Neural progenitor cell (in vitro differentiated cells): ENCODE results near the gene ELP5.

Experiments used
- EZH2 ChIP-seq: fragments of 200-600 bp; sonication (generic); IDR thresholded peaks from 2 replicates; pipeline ENCODE4 v1.6.1; 2017; ENCODE audit warnings: antibody characterized with exemption, mild to moderate bottlenecking, moderate library complexity
- TF ChIP-seq, protein P1 (sequence below): fragments of 200-600 bp; sonication (generic); IDR thresholded peaks from 2 replicates; pipeline ENCODE4 v1.5.1; 2017; ENCODE audit warnings: antibody characterized with exemption, mild to moderate bottlenecking

- TF ChIP-seq, protein P1, sequence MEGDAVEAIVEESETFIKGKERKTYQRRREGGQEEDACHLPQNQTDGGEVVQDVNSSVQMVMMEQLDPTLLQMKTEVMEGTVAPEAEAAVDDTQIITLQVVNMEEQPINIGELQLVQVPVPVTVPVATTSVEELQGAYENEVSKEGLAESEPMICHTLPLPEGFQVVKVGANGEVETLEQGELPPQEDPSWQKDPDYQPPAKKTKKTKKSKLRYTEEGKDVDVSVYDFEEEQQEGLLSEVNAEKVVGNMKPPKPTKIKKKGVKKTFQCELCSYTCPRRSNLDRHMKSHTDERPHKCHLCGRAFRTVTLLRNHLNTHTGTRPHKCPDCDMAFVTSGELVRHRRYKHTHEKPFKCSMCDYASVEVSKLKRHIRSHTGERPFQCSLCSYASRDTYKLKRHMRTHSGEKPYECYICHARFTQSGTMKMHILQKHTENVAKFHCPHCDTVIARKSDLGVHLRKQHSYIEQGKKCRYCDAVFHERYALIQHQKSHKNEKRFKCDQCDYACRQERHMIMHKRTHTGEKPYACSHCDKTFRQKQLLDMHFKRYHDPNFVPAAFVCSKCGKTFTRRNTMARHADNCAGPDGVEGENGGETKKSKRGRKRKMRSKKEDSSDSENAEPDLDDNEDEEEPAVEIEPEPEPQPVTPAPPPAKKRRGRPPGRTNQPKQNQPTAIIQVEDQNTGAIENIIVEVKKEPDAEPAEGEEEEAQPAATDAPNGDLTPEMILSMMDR = no peak
- no peak for TF ChIP-seq EZH2
Measured at GRCh38 chr17:7246779-7247178, 5.2 kb upstream of the ELP5 start.
